ENCODE measurements around the gene ZSCAN10.

- no peak for TF ChIP-seq SIN3A (IDR thresholded peaks at IDR 0.05; ENCODE audit: borderline replicate concordance, insufficient read depth, low read length)
- TF ChIP-seq POLR2AphosphoS5 (IDR thresholded peaks at IDR 0.05; ENCODE audit: low read depth, low read length), result no peak
Observed at GRCh38 chr16:3071655-3072054, 27.4 kb downstream of the ZSCAN10 start.

Measured in PFSK-1 (cell line).